ENCODE measurements around the gene MASP2.

MASP2 gene

DNA sequence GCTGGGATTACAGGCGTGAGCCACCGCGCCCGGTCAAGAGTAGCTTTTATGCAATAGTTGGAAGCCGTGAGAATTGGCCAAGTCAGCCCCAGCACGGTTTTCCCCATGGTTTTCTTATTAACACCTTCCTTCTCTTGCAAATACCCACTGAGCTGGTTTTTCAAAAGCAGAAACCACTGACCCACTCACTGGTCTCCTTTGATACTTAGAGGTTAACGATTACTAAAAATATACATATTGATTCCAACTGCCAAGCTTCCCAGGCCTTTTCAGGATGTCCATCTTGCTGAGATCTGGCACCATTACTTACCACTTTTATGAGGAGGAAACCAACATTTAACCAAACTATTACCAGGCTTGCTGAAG lies 60.5 kb downstream of the MASP2 start:
- TF ChIP-seq ARNT (IDR thresholded peaks at IDR 0.05) = no peak
- TF ChIP-seq SP1 (IDR thresholded peaks at IDR 0.05) = no peak
- no peak for TF ChIP-seq HDGF (IDR thresholded peaks at IDR 0.05; ENCODE audit: borderline replicate concordance)
- no peak for TF ChIP-seq L3MBTL2 (conservative IDR thresholded peaks at IDR 0.05)
- no peak for TF ChIP-seq FOXM1 (IDR thresholded peaks at IDR 0.05; ENCODE audit: borderline replicate concordance)
- TF ChIP-seq FOXA1 (IDR thresholded peaks at IDR 0.05) = no peak
- no peak for TF ChIP-seq FOXK2 (IDR thresholded peaks at IDR 0.05)
- TF ChIP-seq LEF1 (IDR thresholded peaks at IDR 0.05; ENCODE audit: borderline replicate concordance) = no peak
- no peak for TF ChIP-seq ELF4 (IDR thresholded peaks at IDR 0.05)
- TF ChIP-seq TARDBP (IDR thresholded peaks at IDR 0.05) = no peak
- no peak for TF ChIP-seq CTBP1 (IDR thresholded peaks at IDR 0.05; ENCODE audit: borderline replicate concordance)
- TF ChIP-seq SUZ12 (IDR thresholded peaks at IDR 0.05) = no peak
- no peak for TF ChIP-seq ZNF384 (IDR thresholded peaks at IDR 0.05)
- DNase-seq (ENCODE audit: extremely low spot score) = no peak
- ChIA-PET POLR2A (no interaction called here), CTCF (no interaction called here)

- ChIA-PET CTCF (no interaction called here), POLR2A (no interaction called here)
- no peak for DNase-seq (ENCODE audit: extremely low spot score)
- TF ChIP-seq SP1 (IDR thresholded peaks at IDR 0.05) = no peak
- TF ChIP-seq FOXA1 (IDR thresholded peaks at IDR 0.05) = no peak
These were observed 66.0 kb downstream of the MASP2 start for GRCh38 chr1:10980841-10981727.

DNA sequence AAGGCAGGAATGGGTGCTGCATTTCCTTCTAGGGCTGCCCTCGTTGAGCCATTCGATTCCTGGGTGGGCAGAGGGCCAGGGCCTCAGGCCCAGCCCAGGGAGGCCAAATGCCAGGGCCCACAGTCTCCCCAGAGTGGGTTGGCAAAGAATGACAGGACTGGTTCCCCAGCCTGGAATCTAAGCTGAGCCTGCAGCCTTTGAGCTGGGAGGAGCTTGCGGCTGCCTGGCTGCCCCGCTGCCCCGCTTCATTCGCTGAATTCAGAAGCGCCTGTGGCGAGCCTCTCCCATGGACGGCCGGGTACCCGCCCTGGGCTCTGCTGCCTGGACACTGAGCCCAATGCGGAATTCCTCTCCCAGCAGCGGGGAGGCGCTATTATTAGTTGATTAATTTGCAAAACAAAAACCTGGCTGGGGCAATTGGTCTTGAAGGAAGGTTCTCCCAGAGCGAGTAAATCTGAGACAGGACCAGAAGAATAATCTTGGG lies 66.9 kb downstream of the MASP2 start:
- TF ChIP-seq FOXA1 (IDR thresholded peaks at IDR 0.05) = no peak
- DNase-seq (ENCODE audit: extremely low spot score) = no peak
- CTCF ChIA-PET = interaction anchor here (0.6 kb wide), 1 partner anchor 186 kb away, joined by 4 read pairs; no protein-coding TSS in a partner anchor
- POLR2A ChIA-PET = no interaction called here

DNA sequence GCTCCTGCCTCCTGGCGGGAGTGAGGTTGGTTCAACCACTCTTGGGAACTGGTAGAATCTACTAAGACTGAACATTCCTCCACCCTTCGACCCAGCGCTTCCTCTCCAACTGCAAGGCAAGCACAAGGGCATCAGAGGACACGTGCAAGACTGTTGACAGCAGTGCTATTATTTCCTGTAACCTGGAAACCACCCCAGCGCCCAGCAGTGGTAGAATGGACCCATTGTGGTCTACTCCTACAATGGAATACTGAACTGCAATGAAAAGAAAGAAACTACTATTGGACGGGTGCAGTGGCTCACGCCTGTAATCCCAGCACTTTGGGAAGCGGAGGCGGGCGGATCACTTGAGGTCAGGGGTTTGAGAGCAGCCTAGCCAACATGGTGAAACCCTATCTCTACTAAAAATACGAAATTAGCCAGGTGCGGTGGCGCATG lies 67.5 kb downstream of the MASP2 start:
- ChIA-PET POLR2A (no interaction called here), CTCF (no interaction called here)
- DNase-seq (ENCODE audit: extremely low spot score) = no peak
- TF ChIP-seq ELF4 (IDR thresholded peaks at IDR 0.05) = no peak
- TF ChIP-seq FOXM1 (IDR thresholded peaks at IDR 0.05; ENCODE audit: borderline replicate concordance) = no peak
- TF ChIP-seq FOXA1 (IDR thresholded peaks at IDR 0.05) = no peak

GRCh38 chr1:10978719-10979118 lies 68.3 kb downstream of the MASP2 start:
- ChIA-PET POLR2A (no interaction called here), CTCF (interaction anchor here (1.4 kb wide), 1 partner anchor 17 kb away, joined by 6 read pairs; no protein-coding TSS in a partner anchor)
- DNase-seq (ENCODE audit: extremely low spot score) = no peak
- no peak for TF ChIP-seq HDGF (IDR thresholded peaks at IDR 0.05; ENCODE audit: borderline replicate concordance)
- TF ChIP-seq CTBP1 (IDR thresholded peaks at IDR 0.05; ENCODE audit: borderline replicate concordance) = no peak
- no peak for TF ChIP-seq L3MBTL2 (conservative IDR thresholded peaks at IDR 0.05)
- TF ChIP-seq NFRKB (IDR thresholded peaks at IDR 0.05) = no peak

Measured in HEK293T (cell line).